Activated naive CD4-positive, alpha-beta T cell treated with anti-CD3 and anti-CD28 coated beads, Interleukin-2, amount 50 U/mL, for 24 hours (primary cell): ENCODE data around the gene PALM3.
A peak's percentile ranks its signal among the peaks of the same experiment; 100 is the strongest.
"Not testable (repeated sequence)": the region's sequence is repeated elsewhere in the genome, so short reads cannot be mapped to it uniquely, and the experiment has no call there.

Experiments used
- H3K27ac Mint-ChIP-seq: one replicate; pipeline ENCODE4 v1.8.0; 2021; ENCODE audit warnings: mild to moderate bottlenecking, mixed read lengths
- H3K27me3 Mint-ChIP-seq: one replicate; pipeline ENCODE4 v1.8.0; 2021; ENCODE audit warnings: mixed read lengths
- H3K36me3 Mint-ChIP-seq: one replicate; pipeline ENCODE4 v1.8.0; 2021; ENCODE audit warnings: mixed read lengths
- H3K4me1 Mint-ChIP-seq: one replicate; pipeline ENCODE4 v1.8.0; 2021; ENCODE audit warnings: mixed read lengths
- H3K4me3 Mint-ChIP-seq: one replicate; pipeline ENCODE4 v1.8.0; 2021; ENCODE audit warnings: mild to moderate bottlenecking, mixed read lengths
- H3K9me3 Mint-ChIP-seq: one replicate; pipeline ENCODE4 v1.8.0; 2021; ENCODE audit warnings: mixed read lengths

The PALM3 gene

DNA sequence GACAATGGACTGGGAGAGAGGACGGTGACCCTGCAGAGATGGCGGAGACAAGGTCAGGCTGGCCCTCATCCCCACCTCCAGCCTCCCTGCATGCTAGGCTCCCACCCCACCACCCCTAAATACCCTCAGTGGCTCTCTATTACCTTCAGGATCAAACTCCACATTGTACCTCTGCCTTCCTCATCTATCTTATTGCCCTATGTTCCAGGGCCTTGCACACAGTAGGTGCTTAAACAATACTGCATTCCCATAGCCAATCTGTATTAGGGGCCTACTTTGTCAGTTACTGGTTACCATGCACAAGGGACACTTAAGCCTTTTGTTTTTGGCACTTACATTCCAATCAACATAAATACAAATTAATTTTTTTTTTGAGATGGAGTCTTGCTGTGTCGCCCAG, 6.5 kb downstream of the PALM3 start:
- H3K4me3 Mint-ChIP-seq = no peak overlapping the region
- peaks cover 22% of the 10 kb centered on the region for H3K4me1 Mint-ChIP-seq
- H3K27ac Mint-ChIP-seq = peak overlapping the region; percentile 79
- peaks cover 13% of the 10 kb centered on the region for H3K36me3 Mint-ChIP-seq
- H3K9me3 Mint-ChIP-seq = no peaks in the 10 kb centered on the region
- peaks cover 21% of the 10 kb centered on the region for H3K27me3 Mint-ChIP-seq

DNA sequence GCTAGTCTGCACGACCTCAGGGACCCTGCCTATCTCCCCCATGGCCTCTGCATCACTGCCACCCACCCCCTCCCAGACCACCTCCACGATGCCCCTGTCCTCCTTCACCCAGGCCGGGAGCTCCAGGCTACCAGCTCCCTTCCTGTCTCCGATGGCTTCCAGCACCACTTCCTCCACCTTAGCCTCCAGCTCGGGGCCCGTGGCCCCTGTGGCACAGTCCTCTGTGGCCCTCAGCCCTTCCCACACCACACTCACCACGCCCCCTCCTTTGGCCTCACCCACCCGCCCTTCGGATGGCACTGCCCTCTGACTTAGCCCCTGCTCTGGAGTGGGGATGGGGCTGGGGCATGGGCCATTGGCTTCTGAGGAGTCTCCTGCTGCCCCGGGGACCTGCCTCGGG, 7.2 kb downstream of the PALM3 start:
- Mint-ChIP-seq H3K9me3 (no peaks in the 10 kb centered on the region), H3K27ac (no peak overlapping the region), H3K36me3 (peaks cover 14% of the 10 kb centered on the region), H3K4me1 (peaks cover 20% of the 10 kb centered on the region), H3K27me3 (peaks cover 16% of the 10 kb centered on the region), H3K4me3 (no peak overlapping the region)

DNA sequence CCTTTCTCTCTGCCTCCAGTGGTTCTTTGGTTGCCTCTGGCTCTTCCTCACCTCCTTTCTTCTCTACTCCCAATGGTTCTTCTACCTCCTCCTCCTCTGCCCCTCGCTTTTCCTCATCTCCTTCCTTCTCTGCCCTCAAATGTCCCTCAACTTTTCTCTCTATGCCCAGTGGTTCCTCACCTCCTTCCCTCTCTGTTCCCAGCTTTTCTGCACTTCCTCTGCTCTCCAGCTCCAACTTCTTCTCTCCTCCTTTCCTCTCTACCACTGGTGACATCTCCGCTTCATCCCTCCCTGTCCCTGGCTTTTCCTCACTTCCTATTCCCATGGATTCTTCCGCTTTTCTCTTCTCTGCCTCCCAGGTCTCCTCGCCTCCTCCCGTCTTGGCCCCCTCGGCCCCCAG, 7.8 kb downstream of the PALM3 start:
- peaks cover 17% of the 10 kb centered on the region for H3K4me1 Mint-ChIP-seq
- H3K9me3 Mint-ChIP-seq = no peaks in the 10 kb centered on the region
- H3K27ac Mint-ChIP-seq = peak overlapping the region; percentile 86
- H3K4me3 Mint-ChIP-seq = no peak overlapping the region
- peaks cover 14% of the 10 kb centered on the region for H3K36me3 Mint-ChIP-seq
- H3K27me3 Mint-ChIP-seq = peaks cover 14% of the 10 kb centered on the region

DNA sequence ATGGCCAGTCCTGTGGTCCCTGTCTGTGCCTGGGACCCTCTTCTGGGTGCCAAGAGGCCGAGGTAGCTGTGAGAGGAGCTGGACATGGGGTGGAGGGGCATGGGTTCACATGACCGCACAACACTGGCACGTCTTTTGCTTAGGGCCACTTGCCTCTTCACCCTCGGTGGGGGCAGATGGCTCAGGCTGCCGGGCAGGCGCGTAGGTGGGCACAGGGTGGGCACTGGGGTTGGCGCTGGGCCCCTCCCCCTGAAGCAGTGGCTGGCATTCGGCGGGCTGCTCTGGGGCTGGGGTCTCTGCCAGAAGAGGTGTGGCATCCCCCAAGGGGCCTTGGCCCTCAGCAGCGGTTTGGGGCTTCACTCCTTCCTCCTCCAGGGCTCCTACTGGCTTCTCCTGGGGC, 8.4 kb downstream of the PALM3 start:
- H3K36me3 Mint-ChIP-seq = peaks cover 16% of the 10 kb centered on the region
- peaks cover 9% of the 10 kb centered on the region for H3K27me3 Mint-ChIP-seq
- H3K4me1 Mint-ChIP-seq = peaks cover 16% of the 10 kb centered on the region
- no peak overlapping the region for H3K4me3 Mint-ChIP-seq
- no peak overlapping the region for H3K27ac Mint-ChIP-seq
- H3K9me3 Mint-ChIP-seq = no peaks in the 10 kb centered on the region

DNA sequence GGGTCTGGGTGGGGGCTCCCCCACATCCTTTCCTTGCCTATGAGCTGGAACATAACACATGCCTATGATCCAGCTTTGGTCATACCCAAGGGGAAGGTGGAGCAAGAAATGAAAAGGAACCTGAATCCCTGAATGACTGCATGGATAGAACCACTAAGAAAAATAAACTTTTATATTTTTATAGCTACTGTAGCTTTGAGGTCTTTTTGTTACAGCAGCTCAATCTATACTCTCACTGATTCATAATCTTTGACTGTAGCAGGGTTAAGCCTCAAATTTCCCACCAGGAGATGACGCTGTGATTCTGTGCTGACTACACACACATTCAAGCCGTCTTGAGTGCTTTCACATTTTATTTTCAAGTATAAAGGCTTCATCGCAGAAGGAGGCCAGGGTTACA, 8.8 kb downstream of the PALM3 start:
- peaks cover 5% of the 10 kb centered on the region for H3K27me3 Mint-ChIP-seq
- peaks cover 18% of the 10 kb centered on the region for H3K36me3 Mint-ChIP-seq
- no peak overlapping the region for H3K27ac Mint-ChIP-seq
- peaks cover 15% of the 10 kb centered on the region for H3K4me1 Mint-ChIP-seq
- no peaks in the 10 kb centered on the region for H3K9me3 Mint-ChIP-seq
- no peak overlapping the region for H3K4me3 Mint-ChIP-seq

DNA sequence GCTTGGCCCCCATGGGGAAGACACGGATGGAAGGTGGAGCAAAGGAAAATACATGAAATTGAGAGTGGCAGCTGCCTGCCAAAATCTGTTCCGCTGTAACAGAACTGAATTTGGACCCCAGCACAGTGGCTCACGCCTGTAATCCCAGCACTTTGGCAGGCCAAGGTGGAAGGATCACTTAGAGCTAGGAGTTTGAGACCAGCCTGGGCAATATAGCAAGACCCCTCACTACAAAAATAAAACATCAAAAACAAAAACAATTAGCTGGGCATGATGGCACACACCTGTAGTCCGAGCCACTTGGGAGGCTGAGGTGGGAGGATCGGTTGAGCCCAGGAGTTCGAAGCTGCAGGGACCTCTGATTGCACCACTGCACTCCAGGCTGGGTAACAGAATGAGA, 9.4 kb downstream of the PALM3 start:
- Mint-ChIP-seq H3K27ac (peak overlapping the region; percentile 75), H3K4me3 (no peak overlapping the region), H3K4me1 (peaks cover 10% of the 10 kb centered on the region), H3K36me3 (peaks cover 18% of the 10 kb centered on the region), H3K27me3 (no peaks in the 10 kb centered on the region), H3K9me3 (no peaks in the 10 kb centered on the region)

DNA sequence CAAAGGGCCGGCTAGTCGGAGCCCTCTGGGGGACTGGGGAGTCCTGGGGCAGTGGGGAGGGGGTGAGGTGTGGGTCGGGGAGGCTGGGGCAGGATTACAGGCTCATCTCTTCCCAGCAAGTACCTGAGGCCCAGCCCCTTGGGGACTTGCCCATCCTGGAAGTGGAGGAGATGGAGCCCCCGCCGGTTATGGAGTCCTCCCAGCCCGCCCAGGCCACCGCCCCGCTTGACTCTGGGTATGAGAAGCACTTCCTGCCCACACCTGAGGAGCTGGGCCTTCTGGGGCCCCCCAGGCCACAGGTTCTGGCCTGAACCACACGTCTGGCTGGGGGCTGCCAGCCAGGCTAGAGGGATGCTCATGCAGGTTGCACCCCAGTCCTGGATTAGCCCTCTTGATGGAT, 9.9 kb downstream of the PALM3 start:
- peak overlapping the region; percentile 75 for H3K27ac Mint-ChIP-seq
- peaks cover 10% of the 10 kb centered on the region for H3K4me1 Mint-ChIP-seq
- no peaks in the 10 kb centered on the region for H3K9me3 Mint-ChIP-seq
- H3K27me3 Mint-ChIP-seq = no peaks in the 10 kb centered on the region
- H3K4me3 Mint-ChIP-seq = no peak overlapping the region
- peaks cover 18% of the 10 kb centered on the region for H3K36me3 Mint-ChIP-seq

DNA sequence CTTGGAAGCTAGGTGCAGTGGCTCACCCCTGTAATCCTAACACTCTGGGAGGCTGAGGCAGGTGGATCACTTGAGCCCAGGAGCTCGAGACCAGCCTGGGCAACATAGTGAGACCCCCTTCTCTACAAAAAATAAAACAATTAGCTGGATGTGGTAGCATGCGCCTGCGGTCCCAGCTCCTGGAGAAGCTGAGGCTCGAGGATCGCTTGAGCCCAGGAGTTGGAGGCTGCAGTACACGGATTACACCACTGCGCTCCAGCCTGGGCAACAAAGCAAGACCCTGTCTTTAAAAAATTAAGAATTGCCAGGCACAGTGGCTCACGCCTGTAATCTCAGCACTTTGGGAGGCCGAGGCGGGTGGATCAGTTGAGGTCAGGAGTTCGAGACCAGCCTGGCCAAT, 10.9 kb downstream of the PALM3 start:
- H3K9me3 Mint-ChIP-seq, H3K27me3 Mint-ChIP-seq, H3K4me3 Mint-ChIP-seq, H3K27ac Mint-ChIP-seq, H3K4me1 Mint-ChIP-seq: not testable (repeated sequence)
- peaks cover 18% of the 10 kb centered on the region for H3K36me3 Mint-ChIP-seq

DNA sequence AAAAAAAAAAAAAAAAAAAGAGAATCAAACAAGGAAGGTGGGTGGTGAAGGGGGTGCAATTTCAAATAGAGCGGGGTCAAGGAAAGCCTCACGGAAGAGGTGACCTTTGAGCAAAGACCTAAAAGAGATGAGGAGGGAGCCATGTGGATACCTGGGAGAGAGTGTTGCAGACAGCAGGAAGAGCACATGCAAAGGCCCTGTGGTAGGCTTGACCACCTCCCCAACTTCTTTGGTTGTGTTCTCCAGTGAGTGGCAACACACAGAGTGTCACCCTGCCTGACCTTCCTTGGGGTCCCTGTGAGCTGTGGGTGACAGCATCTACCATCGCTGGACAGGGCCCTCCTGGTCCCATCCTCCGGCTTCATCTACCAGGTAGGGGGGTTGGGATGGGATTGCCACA, 11.4 kb downstream of the PALM3 start:
- Mint-ChIP-seq H3K27me3 (no peaks in the 10 kb centered on the region), H3K9me3 (no peaks in the 10 kb centered on the region), H3K4me1 (peaks cover 10% of the 10 kb centered on the region), H3K36me3 (peaks cover 18% of the 10 kb centered on the region), H3K27ac (no peak overlapping the region), H3K4me3 (no peak overlapping the region)

DNA sequence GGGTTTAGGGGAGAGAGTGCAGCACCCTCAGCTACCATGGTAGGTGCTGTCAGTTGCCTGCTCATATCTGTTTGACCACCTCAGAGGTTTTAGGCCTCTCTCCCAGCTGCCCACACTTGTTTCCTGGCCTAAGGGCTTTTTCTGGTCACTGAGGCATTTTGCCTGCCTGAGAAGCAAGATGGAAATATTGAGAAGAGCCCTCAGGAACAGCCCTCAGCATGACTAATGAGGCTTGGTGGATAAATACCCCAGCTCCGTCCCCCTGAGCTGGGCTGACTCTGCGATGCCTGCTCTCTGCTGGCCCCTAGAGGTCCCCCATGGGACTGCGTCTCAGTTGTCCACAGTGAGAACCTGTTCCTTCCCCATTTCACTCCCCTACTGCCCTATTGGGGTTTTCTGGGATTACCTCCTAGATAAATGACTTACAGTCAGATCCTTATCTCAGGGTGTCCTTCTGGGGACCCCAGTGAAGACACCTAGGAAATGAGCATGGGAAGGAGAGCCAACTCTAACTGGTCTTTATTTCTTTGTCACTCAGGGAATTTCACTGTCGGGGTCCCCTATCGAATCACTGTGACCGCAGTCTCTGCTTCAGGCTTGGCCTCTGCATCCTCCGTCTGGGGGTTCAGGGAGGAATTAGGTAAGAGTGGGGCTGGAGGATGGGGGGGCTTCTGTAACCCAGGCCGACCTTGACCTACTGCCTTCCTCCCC, 13.3 kb downstream of the PALM3 start:
- peaks cover 15% of the 10 kb centered on the region for H3K36me3 Mint-ChIP-seq
- no peak overlapping the region for H3K4me3 Mint-ChIP-seq
- H3K4me1 Mint-ChIP-seq = peaks cover 6% of the 10 kb centered on the region
- H3K27ac Mint-ChIP-seq = no peak overlapping the region
- H3K27me3 Mint-ChIP-seq = no peaks in the 10 kb centered on the region
- no peaks in the 10 kb centered on the region for H3K9me3 Mint-ChIP-seq

DNA sequence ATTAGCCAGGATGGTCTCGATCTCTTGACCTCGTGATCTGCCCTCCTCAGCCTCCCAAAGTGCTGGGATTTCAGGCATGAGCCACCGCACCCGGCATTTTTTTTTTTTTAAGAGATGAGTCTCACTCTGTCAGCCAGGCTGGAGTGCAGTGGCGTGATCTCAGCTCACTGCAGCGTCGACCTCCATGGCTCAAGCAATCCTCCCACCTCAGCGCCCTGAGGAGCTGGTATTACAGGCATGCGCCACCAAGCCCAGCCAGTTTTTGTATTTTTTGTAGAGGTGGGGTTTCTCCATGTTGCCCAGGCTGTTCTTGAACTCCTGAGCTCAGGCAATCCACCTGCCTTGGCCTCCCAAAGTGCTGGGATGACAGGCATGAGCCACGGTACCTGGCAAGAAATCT, 14.0 kb downstream of the PALM3 start:
- not testable (repeated sequence) for H3K27ac Mint-ChIP-seq, H3K9me3 Mint-ChIP-seq, H3K4me1 Mint-ChIP-seq, H3K27me3 Mint-ChIP-seq, H3K4me3 Mint-ChIP-seq
- peaks cover 17% of the 10 kb centered on the region for H3K36me3 Mint-ChIP-seq

DNA sequence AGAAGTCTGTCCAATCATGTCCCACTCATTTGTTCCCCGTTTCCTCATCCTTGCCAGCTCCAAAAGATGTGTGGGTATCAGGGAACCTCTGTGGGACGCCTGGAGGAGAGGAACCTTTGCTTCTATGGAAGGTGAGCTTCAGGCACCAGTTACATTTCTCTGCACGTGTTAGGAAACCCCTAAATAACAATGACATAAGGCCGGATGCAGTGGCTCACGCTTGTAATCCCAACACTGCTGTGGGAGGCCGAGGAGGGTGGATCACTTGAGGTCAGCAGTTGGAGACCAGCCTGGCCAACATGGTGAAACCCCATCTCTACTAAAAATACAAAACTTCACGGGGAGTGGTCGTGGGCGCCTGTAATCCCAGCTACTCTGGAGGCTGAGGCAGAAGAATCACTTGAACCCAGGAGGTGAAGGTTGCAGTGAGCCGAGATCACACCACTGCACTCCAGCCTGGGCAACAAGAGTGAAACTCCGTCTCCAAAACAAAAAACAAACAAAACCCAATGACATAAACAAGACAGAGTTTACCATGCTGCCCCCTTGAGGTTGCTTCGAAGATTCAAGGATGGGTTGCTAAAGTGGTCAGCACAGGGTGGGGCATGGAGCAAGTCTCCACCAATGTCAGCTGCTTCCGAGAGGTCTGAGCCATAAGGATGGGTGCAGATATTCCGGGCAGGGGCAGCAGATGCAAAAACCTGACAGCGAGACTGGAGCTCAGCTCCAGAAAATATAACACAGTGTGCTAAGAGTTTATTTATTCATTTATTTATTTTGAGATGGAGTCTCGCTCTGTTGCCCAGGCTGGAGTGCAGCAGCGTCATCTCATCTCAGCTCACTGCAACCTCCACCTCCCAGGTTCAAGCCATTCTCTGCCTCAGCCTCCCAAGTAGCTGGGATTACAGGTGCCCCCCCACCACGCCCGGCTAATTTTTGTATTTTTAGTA, 18.9 kb downstream of the PALM3 start:
- not testable (repeated sequence) for H3K9me3 Mint-ChIP-seq, H3K4me3 Mint-ChIP-seq, H3K4me1 Mint-ChIP-seq, H3K36me3 Mint-ChIP-seq, H3K27me3 Mint-ChIP-seq
- peak overlapping the region; percentile 51 for H3K27ac Mint-ChIP-seq

DNA sequence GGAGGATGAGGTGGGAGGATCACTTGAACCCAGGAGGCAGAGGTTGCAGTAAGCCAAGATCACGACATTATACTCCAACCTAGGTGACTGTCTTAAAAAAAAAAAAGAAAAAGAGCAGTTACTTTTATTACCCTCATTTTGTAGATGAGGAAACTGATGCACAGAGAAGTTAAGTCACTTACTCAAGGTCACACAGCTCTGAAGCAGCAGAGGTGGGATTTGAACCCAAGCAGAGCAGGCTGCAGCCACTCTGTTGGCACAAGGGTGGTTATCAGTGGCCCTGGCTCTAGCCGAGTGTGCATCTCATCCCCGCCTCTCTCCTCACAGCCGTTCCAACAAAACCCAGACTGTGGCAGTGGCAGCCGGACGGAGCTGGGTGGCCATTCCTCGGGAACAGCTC, 22.7 kb downstream of the PALM3 start:
- Mint-ChIP-seq H3K27me3 (no peaks in the 10 kb centered on the region), H3K4me1 (peaks cover 12% of the 10 kb centered on the region), H3K36me3 (peaks cover 6% of the 10 kb centered on the region), H3K9me3 (no peaks in the 10 kb centered on the region), H3K4me3 (no peak overlapping the region), H3K27ac (peak overlapping the region; percentile 51)

DNA sequence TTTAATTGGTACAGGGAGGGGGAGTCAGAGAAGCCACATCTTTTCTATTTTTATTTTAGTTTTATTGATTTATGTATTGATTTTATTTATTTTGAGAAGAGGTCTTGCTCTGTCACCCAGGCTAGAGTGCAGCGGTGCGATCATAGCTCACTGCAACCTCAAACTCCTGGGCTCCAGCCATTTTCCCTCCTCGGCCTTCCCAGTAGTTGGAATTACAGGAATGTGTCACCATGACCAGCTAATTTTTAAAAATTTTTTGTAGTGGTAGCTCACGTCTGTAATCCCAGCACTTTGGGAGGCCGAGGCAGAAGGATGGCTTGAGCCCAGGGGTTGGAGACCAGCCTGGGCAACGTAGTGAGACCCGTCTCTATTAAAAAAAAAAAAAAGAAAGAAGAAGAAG, 26.2 kb downstream of the PALM3 start:
- Mint-ChIP-seq H3K36me3 (peaks cover 2% of the 10 kb centered on the region), H3K9me3 (no peaks in the 10 kb centered on the region), H3K27ac (no peak overlapping the region), H3K4me1 (peaks cover 31% of the 10 kb centered on the region), H3K4me3 (no peak overlapping the region), H3K27me3 (no peaks in the 10 kb centered on the region)

DNA sequence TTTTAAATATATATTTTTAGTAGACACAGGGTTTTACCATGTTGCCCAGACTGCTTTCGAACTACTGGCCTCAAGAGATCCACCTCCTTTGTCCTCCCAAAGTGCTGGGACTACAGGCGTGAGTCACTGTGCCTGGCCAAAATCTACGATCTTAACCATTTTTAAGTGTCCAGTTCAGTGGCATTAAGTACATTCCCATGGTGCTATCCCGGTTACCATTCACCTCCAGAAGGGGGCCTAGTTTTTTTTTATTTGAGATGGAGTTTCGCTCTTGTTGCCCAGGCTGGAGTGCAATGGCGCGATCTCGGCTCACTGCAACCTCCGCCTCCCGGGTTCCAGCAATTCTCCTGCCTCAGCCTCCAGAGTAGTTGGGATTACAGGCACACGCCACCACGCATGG, 26.7 kb downstream of the PALM3 start:
- H3K36me3 Mint-ChIP-seq, H3K9me3 Mint-ChIP-seq, H3K27me3 Mint-ChIP-seq, H3K4me3 Mint-ChIP-seq: not testable (repeated sequence)
- peaks cover 36% of the 10 kb centered on the region for H3K4me1 Mint-ChIP-seq
- peak overlapping the region; percentile 35 for H3K27ac Mint-ChIP-seq

DNA sequence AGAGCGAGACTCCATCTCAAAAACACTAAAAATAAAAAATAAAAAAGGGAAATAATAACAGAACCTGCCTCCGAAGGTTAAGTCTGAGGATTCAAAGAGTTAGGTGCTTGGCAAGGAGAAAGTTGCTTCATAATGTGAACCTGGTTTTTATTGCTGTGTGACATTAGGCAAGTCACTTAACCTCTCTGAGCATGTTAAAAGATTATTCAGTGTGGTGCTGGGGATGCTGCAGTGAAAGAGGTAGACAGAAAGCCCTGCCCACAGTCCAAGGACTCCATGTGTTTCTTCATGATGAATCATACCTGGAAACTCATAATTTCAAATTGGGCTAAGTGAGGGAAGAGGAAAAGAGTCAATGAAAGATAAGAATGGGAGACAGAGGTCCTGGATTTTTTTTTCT, 27.9 kb downstream of the PALM3 start:
- peak overlapping the region; percentile 32 for H3K27ac Mint-ChIP-seq
- no peaks in the 10 kb centered on the region for H3K27me3 Mint-ChIP-seq
- peak overlapping the region; percentile 1 for H3K4me3 Mint-ChIP-seq

More for the DNA sequence above, 27.9 kb downstream of the PALM3 start:
- Mint-ChIP-seq H3K36me3 (peaks cover 2% of the 10 kb centered on the region), H3K9me3 (no peaks in the 10 kb centered on the region), H3K4me1 (peaks cover 38% of the 10 kb centered on the region)
